Globus pallidus (tissue), 1 donor: Measurements from ENCODE around the gene DENR.

Source experiments
- DNase-seq: peaks from one replicate; pipeline ENCODE4 v3.0.0-alpha.2; 2015; ENCODE audit warnings: low spot score

Gene DENR

DNA sequence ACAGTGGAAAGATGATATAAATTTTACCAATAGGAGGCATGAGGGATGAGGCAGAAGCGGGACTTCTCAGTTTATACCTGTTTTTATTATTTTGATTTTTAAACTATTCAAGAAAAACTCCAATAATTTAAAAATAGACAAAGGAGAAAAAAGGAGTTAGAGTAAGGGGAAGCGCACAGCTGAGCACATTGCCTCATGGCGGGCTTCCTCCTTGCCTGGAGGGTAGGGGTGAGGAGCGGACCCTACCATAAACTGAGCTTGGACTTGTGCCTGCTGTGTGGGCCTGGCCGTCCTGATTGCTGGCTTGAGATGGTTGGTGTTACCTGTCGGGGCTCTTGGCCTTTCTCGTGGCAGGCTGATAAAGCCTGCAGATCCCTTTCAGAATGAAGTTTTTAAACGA is 67.5 kb downstream of the DENR start:
- no peak for DNase-seq
